Body of pancreas (tissue), 4 donors: ENCODE measurements around the gene GCC2.

Experiments used
- CTCF ChIP-seq, 7 experiments: fragments of 450-650 bp in 4 of 7; fragments of 200-600 bp in 3 of 7; sonication (generic) in 3 of 7; IDR thresholded peaks; one replicate each; pipeline ENCODE4 v1.5.1; 2016 to 2019; ENCODE audit warnings: antibody characterized with exemption in 7 of 7
- POLR2A ChIP-seq, 3 donors: fragments of 450-650 bp; IDR thresholded peaks; one replicate each; pipeline ENCODE4 v1.6.1; 2016; ENCODE audit warnings: antibody characterized with exemption in 3 of 3, mild to moderate bottlenecking in 2 of 3

- TF ChIP-seq CTCF (IDR thresholded peaks at IDR 0.05) (no peak), POLR2A (IDR thresholded peaks at IDR 0.05) (no peak)
These were observed 28.1 kb downstream of the GCC2 start for GRCh38 chr2:108477099-108477498.
